ENCODE results near the gene COG4.
"Not testable (repeated sequence)": the region's sequence is repeated elsewhere in the genome, so short reads cannot be mapped to it uniquely, and the experiment has no call there.

Gene COG4

GRCh38 chr16:70561623-70562022, 38.3 kb upstream of the COG4 start:
- Histone ChIP-seq H4K20me1 (peaks cover 100% of the 10 kb centered on the region), H3K4me1 (peaks cover 13% of the 10 kb centered on the region; the same call in 1 of the 2 replicates), H3K4me3 (no peak overlapping the region), H3K4me2 (no peak overlapping the region), H3K36me3 (peaks cover 100% of the 10 kb centered on the region), H3K9ac (no peak overlapping the region), H3K27me3 (no peaks in the 10 kb centered on the region), H3K9me3 (no peaks in the 10 kb centered on the region), H3K27ac (no peak overlapping the region)
- no peak for TF ChIP-seq Cebpa-rat (IDR thresholded peaks at IDR 0.05)

GRCh38 chr16:70556063-70556462, 32.7 kb upstream of the COG4 start:
- Histone ChIP-seq H3K9ac (no peak overlapping the region), H3K4me2 (no peak overlapping the region), H3K9me3 (no peaks in the 10 kb centered on the region), H3K4me3 (no peak overlapping the region), H4K20me1 (peaks cover 100% of the 10 kb centered on the region), H3K27me3 (no peaks in the 10 kb centered on the region), H3K4me1 (peaks cover 8% of the 10 kb centered on the region; the same call in 1 of the 2 replicates), H3K36me3 (peaks cover 100% of the 10 kb centered on the region), H3K27ac (no peak overlapping the region)
- TF ChIP-seq Cebpa-rat (IDR thresholded peaks at IDR 0.05), result no peak

GRCh38 chr16:70553645-70554044, 30.3 kb upstream of the COG4 start:
- no peak overlapping the region for H3K4me3 ChIP-seq
- H3K27me3 ChIP-seq, result no peaks in the 10 kb centered on the region
- no peaks in the 10 kb centered on the region for H3K9me3 ChIP-seq
- H3K9ac ChIP-seq, result no peak overlapping the region
- no peak for TF ChIP-seq Cebpa-rat (IDR thresholded peaks at IDR 0.05)
- H3K36me3 ChIP-seq, result peaks cover 100% of the 10 kb centered on the region
- no peak overlapping the region for H3K4me2 ChIP-seq
- H4K20me1 ChIP-seq, result peaks cover 100% of the 10 kb centered on the region
- no peak overlapping the region for H3K27ac ChIP-seq
- no peaks in the 10 kb centered on the region for H3K4me1 ChIP-seq

GRCh38 chr16:70552675-70553074, 29.3 kb upstream of the COG4 start:
- Histone ChIP-seq H4K20me1 (peaks cover 100% of the 10 kb centered on the region), H3K36me3 (peaks cover 100% of the 10 kb centered on the region), H3K9me3 (no peaks in the 10 kb centered on the region), H3K9ac (no peak overlapping the region), H3K4me2 (no peak overlapping the region), H3K27ac (no peak overlapping the region), H3K4me1 (no peaks in the 10 kb centered on the region), H3K4me3 (no peak overlapping the region), H3K27me3 (no peaks in the 10 kb centered on the region)
- TF ChIP-seq Cebpa-rat (IDR thresholded peaks at IDR 0.05), result no peak

- H3K4me2 ChIP-seq, result no peak overlapping the region
- no peak overlapping the region for H3K4me3 ChIP-seq
- peaks cover 100% of the 10 kb centered on the region for H3K36me3 ChIP-seq
- no peak overlapping the region for H3K9ac ChIP-seq
- H3K4me1 ChIP-seq, result no peaks in the 10 kb centered on the region
- TF ChIP-seq Cebpa-rat (IDR thresholded peaks at IDR 0.05), result no peak
- H3K9me3 ChIP-seq, result no peaks in the 10 kb centered on the region
- peaks cover 100% of the 10 kb centered on the region for H4K20me1 ChIP-seq
- no peak overlapping the region for H3K27ac ChIP-seq
- no peaks in the 10 kb centered on the region for H3K27me3 ChIP-seq
Measured at GRCh38 chr16:70551788-70552187, 28.4 kb upstream of the COG4 start.

- Histone ChIP-seq H3K27me3 (no peaks in the 10 kb centered on the region), H3K9ac (no peak overlapping the region), H3K36me3 (peaks cover 100% of the 10 kb centered on the region), H4K20me1 (peaks cover 100% of the 10 kb centered on the region), H3K4me1 (no peaks in the 10 kb centered on the region), H3K4me2 (no peak overlapping the region), H3K4me3 (no peak overlapping the region), H3K27ac (no peak overlapping the region), H3K9me3 (no peaks in the 10 kb centered on the region)
- no peak for TF ChIP-seq Cebpa-rat (IDR thresholded peaks at IDR 0.05)
Measured at GRCh38 chr16:70550082-70550481, 26.7 kb upstream of the COG4 start.

- TF ChIP-seq Cebpa-rat (IDR thresholded peaks at IDR 0.05), result no peak
- H3K27me3 ChIP-seq, result no peaks in the 10 kb centered on the region
- no peak overlapping the region for H3K4me2 ChIP-seq
- peaks cover 100% of the 10 kb centered on the region for H4K20me1 ChIP-seq
- no peak overlapping the region for H3K4me3 ChIP-seq
- no peaks in the 10 kb centered on the region for H3K9me3 ChIP-seq
- no peak overlapping the region for H3K9ac ChIP-seq
- no peak overlapping the region for H3K27ac ChIP-seq
- peaks cover 100% of the 10 kb centered on the region for H3K36me3 ChIP-seq
- no peaks in the 10 kb centered on the region for H3K4me1 ChIP-seq
Measured at GRCh38 chr16:70548936-70549335, 25.6 kb upstream of the COG4 start.

GRCh38 chr16:70544548-70544947, 21.2 kb upstream of the COG4 start:
- Histone ChIP-seq H3K36me3 (peaks cover 100% of the 10 kb centered on the region), H3K27ac (no peak overlapping the region), H3K9me3 (no peaks in the 10 kb centered on the region), H3K27me3 (no peaks in the 10 kb centered on the region), H3K4me3 (no peak overlapping the region), H3K9ac (no peak overlapping the region), H3K4me2 (no peak overlapping the region), H3K4me1 (no peaks in the 10 kb centered on the region), H4K20me1 (peaks cover 100% of the 10 kb centered on the region)
- TF ChIP-seq Cebpa-rat (IDR thresholded peaks at IDR 0.05), result no peak

- Histone ChIP-seq H3K27ac (no peak overlapping the region), H3K9me3 (no peaks in the 10 kb centered on the region), H3K4me2 (no peak overlapping the region), H3K4me1 (no peaks in the 10 kb centered on the region), H3K27me3 (no peaks in the 10 kb centered on the region), H3K9ac (no peak overlapping the region), H3K4me3 (no peak overlapping the region), H3K36me3 (peaks cover 100% of the 10 kb centered on the region), H4K20me1 (peaks cover 100% of the 10 kb centered on the region)
- TF ChIP-seq Cebpa-rat (IDR thresholded peaks at IDR 0.05), result no peak
Measured at GRCh38 chr16:70540994-70541393, 17.6 kb upstream of the COG4 start.

- H3K36me3 ChIP-seq, result peaks cover 100% of the 10 kb centered on the region
- H3K27ac ChIP-seq, result no peak overlapping the region
- no peak overlapping the region for H3K9ac ChIP-seq
- H4K20me1 ChIP-seq, result peaks cover 100% of the 10 kb centered on the region
- no peaks in the 10 kb centered on the region for H3K4me1 ChIP-seq
- no peak overlapping the region for H3K4me3 ChIP-seq
- TF ChIP-seq Cebpa-rat (IDR thresholded peaks at IDR 0.05), result no peak
- H3K4me2 ChIP-seq, result no peak overlapping the region
- no peaks in the 10 kb centered on the region for H3K27me3 ChIP-seq
- no peaks in the 10 kb centered on the region for H3K9me3 ChIP-seq
Measured at GRCh38 chr16:70534971-70535370, 11.6 kb upstream of the COG4 start.

GRCh38 chr16:70529954-70530353, 6.6 kb upstream of the COG4 start:
- not testable (repeated sequence) for H3K4me2 ChIP-seq, H3K9me3 ChIP-seq, H3K27me3 ChIP-seq, H3K27ac ChIP-seq, H3K4me3 ChIP-seq, H3K9ac ChIP-seq
- Histone ChIP-seq H3K36me3 (peaks cover 91% of the 10 kb centered on the region), H3K4me1 (peaks cover 43% of the 10 kb centered on the region), H4K20me1 (peaks cover 100% of the 10 kb centered on the region)

Measured in BLaER1 (cell line).